ENCODE data around the gene PRR35. TPM values are rescaled to one million over a fixed set of nuclear protein-coding genes. Genes with fewer than 3 reads are reported as not detected.

PRR35 gene
- total RNA-seq, 1 donor from 2014 or later: 2.9 TPM

GRCh38 chr16:527015-527903 lies 32.9 kb upstream of the PRR35 start, which contains the start of gene CAPN15:
Gene CAPN15, plus strand, starts transcription at chr16:527712. Its CDS starts 19,127 bp downstream, at chr16:546839.
- DNase-seq (ENCODE audit: low read depth): peak; percentile 94

DNA sequence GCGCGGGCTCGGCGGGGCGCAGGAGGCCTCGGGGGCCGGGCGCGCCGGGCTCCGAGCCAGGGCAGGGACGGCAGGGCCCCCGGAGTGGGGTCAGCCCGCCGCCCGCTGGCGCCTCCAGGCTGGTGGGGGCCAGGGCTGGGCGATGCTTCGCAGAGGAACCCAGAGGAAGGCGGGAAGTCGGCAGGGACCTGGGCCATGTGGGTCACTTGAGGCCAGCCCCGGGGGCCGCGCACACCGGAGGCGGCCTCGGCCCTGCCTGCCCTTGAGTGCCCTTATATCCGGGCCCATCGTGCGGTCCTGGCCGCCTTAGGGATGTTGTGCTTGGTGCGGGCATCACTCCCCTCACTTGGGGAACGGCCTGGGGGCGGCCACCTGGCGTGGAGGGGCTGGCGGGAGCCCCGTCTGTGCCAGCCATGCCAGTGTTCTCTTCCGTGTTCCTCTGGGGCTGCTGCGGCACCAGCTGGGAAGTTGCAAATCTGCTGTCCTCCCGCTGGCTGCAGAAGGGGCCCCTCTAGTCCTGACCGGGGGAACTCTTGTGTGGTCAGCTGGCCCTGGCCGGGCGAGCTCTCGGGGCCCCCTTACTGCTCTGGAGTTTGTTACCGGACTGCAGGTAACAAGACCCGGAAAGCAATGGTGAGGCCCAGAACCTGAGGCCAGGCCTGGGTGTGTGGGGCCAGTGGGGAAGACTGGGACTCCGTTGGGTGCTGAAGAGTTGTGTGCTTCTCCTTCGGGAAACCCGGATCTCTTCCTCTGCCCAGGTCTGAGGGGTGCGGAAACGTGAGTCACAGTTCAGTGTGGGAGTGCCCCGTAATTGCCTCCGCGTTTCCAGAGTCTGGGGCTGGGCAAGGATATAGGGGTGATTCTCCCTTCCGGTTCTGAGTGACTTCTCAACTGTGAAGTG lies 31.8 kb upstream of the PRR35 start:
- DNase-seq (ENCODE audit: low read depth): peak; percentile 65

DNA sequence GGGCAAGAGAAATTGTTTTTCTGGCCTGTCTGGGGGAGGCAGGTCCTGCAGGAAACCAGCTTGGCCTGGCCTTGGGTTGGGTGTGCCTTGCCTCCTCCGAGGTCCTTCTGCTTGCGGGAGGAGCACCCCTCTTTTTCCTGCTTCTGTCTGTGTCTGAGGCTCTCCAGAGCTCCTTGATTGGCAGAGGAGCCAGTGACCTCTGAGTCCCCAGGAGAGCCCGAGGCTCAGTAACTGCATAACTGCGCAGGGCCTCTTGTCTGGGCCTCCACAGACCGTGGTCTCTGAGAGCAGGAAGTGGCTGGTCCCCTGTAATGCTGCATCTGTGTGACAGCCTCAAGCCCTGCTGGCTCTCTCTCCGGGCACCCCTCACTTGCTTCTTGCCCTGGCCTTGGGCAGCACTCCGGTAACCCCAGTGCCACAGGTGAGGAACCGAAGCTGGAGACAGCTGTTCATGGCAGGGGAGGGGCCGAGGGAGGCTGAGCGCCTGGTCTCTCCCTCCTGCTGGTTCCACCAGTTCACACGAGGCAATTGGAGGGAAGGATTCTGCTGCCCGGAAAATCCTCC lies 31.1 kb upstream of the PRR35 start:
- DNase-seq (ENCODE audit: low read depth): peak; percentile 87

GRCh38 chr16:530111-530817 lies 29.9 kb upstream of the PRR35 start:
- peak; percentile 57 for DNase-seq (ENCODE audit: low read depth)

GRCh38 chr16:531494-532125 lies 28.6 kb upstream of the PRR35 start:
- peak; percentile 95 for DNase-seq (ENCODE audit: low read depth)

- DNase-seq (ENCODE audit: low read depth): no peak
Measured at GRCh38 chr16:533391-534123, 26.6 kb upstream of the PRR35 start.

DNA sequence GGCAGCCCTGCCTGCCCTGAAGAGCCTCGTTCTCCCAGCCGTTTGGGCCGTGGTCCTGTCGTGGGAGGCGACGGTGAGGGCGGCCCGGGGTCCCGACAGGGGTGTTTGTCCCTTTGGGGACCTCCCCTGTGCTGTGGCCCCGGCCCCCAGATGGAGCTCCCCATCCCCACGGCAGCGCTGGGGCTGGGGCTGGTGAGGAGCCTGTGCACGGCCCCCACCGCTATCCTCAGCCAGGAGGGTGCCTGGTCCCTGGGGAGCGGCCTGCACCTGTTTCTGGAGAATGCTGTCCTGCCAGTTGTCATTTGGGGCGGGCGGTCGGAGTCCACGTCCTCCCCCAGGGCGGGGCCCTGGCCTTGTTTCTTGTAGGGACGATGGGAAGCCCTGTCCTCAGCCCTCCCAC lies 26.1 kb upstream of the PRR35 start:
- DNase-seq (ENCODE audit: low read depth): peak; percentile 95

DNA sequence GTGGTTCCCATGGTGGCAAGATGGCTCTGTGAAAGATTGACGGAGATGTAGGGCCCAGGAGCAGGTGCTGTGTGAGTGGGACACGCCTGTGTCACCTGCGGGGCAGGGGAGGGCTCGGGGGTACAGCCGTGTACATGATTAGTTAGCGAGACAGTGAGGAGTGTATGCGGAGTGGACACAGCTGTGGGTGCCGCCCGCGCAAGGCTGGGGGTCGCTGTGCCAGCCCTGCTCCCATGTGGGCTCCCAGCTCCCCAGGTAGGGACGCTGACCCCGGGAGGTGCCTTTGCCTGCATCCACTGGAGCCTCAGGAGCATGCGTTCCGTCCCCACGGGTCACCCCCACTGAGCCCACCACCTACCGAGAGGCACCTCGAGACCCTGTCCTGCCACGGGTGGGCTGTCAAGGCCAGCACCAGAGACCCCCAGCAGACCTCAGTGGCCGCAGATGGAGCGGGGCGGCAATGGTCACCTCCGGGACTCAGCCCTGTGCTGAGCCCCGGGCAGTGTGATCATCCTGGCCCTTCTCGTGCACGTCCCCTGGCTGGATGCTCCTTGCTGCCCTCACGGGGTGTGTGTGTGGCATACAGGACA lies 25.2 kb upstream of the PRR35 start:
- DNase-seq (ENCODE audit: low read depth): no peak

- DNase-seq (ENCODE audit: low read depth): peak; percentile 99
Measured at GRCh38 chr16:535446-536405, 24.5 kb upstream of the PRR35 start.

DNA sequence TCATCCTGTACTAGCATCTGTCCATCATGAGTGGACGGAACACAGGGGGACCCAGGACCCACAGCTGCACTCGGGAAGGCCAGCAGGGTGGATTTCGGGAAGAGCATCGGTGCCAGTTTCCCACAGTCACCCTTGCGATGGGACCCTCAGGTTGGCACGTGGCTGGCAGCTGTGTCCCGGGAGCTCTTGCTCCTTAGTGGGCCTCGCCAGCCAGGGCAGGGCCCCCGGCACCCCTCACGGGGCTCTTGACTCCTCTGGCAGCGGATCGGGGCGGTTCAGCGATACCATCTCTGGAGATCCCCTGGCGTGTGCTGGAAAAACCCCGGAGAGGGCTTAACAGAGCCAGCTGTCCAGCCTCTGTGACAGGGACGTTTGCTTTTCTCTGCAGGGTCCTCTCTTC lies 23.4 kb upstream of the PRR35 start:
- no peak for DNase-seq (ENCODE audit: low read depth)

GRCh38 chr16:537415-538335 lies 22.5 kb upstream of the PRR35 start:
- DNase-seq (ENCODE audit: low read depth): no peak

- DNase-seq (ENCODE audit: low read depth): no peak
Measured at GRCh38 chr16:539901-540530, 20.2 kb upstream of the PRR35 start.

DNA sequence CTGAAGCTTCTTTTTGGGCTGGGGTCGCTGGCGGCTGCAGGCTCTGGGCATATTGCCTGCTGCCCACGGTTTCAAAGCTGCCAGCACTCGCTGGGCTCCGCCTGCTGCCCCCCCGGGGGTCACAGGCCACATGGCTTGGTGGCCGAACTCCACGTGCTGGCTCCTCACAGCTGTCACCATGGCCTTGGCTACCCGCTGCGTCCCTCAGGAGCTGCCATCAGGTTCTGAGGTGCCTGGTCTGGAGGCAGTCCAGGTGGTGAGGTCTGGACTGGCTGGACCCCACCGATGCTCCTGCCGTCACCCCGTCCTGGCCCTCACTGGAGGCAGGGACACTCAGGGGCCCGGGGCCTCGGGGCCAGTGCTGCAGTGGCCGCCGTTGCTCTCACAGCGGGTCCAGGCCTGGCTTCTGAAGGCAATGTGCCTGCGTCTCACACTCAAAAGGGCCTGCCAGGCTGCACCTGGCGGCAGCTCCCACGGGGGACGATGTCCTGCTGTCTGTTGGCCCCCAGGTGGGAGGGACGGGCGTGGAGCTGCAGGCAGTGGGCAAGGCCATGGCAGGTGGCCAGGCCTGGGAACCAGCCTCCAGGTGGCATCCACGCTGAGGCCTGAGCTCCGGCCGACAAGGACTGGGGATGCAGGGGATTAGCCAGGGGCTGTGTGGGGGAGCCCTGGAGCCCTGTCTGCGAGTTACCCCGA lies 19.4 kb upstream of the PRR35 start:
- no peak for DNase-seq (ENCODE audit: low read depth)

DNA sequence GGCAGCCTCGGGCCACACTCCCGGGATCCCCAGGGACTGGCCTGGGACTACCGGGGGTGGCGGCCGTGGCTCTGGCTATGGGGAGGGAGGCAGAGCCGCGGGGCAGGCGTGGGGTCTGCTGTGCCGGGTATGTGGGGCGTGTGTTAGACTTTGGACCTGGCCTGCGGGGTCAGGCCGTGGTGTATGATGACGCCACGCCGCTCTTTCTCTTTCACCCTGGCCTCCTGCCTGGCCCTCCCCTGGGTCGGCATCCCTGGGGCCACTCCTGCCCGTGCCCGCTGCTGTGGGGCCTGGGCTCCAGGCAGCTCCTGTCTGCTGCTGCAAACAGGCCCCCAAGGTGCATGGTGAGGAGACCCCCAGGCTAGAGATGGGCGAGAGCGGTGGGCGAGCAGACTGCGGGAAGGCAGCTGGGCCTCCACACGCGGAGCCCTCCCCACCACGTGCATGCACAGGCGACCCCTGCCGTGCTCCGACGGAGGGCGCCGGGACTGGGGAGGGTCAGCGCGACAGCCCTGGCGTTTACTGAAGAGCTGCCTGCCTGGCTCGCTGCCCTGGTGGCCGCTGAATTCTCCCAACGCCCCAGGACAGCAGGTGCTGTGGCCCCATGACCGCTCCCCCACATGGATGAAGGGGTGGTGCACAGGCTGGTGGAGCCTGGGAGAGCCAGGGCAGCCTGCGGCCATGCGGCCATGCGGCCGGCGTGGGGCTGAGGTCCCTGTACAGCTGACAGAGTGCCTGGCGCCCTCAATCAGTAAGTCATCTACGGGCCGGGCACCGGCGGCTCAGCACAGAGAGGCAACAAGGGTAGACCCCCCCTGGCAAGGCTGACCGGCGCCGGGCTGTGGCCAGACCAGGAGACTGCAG lies 16.7 kb upstream of the PRR35 start:
- no peak for DNase-seq (ENCODE audit: low read depth)

GRCh38 chr16:544517-544916 lies 15.7 kb upstream of the PRR35 start:
- no peak for DNase-seq (ENCODE audit: low read depth)

Data from myocyte (in vitro differentiated cells).